Loucy (cell line): ENCODE results near the gene LRRC4C.

Experiments used
- EZH2phosphoT487 ChIP-seq: fragments of 200-600 bp; IDR thresholded peaks from 2 replicates; pipeline ENCODE4 v1.6.1; 2018; ENCODE audit warnings: antibody characterized with exemption, mild to moderate bottlenecking, moderate library complexity, borderline replicate concordance
- TF ChIP-seq, protein P1 (sequence below): fragments of 200-600 bp; sonication (generic); conservative IDR thresholded peaks from 2 replicates; pipeline ENCODE4 v1.5.1; 2014; ENCODE audit warnings: mild to moderate bottlenecking, antibody characterized with exemption, low read length

DNA sequence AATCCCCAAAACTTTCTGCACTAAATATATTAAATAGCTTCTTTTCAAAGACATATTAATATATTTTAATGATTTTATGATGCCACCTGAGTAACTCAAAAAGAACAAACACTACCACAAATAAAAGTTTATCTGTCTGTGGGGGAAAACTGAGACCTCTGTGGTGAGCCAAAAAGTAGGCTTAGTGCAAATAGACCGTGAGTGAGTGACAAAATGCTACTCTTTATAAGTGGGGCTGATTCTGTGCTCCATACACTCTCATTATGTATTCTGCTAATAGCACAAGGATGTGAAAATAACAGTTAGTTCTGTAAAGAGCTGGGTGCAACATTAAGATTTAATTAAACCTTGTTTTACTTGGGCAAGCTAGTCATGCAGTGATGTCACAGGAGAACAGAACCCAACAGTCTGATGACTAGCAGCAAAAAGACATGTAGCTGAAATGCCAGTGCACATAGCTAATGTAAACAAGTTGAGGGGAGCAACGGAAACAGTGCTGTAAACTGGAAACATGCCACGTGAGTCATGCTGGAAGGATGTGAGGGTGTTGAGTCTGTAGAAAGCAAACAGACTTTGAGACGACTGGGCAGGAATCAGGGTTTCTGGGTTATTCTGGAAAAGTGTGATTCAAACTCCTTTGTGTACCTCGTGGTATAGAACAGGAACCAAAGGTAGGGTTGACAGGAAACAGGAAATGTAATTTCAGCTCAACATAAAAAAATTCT, 1130.4 kb downstream of the LRRC4C start:
- TF ChIP-seq, protein P1, sequence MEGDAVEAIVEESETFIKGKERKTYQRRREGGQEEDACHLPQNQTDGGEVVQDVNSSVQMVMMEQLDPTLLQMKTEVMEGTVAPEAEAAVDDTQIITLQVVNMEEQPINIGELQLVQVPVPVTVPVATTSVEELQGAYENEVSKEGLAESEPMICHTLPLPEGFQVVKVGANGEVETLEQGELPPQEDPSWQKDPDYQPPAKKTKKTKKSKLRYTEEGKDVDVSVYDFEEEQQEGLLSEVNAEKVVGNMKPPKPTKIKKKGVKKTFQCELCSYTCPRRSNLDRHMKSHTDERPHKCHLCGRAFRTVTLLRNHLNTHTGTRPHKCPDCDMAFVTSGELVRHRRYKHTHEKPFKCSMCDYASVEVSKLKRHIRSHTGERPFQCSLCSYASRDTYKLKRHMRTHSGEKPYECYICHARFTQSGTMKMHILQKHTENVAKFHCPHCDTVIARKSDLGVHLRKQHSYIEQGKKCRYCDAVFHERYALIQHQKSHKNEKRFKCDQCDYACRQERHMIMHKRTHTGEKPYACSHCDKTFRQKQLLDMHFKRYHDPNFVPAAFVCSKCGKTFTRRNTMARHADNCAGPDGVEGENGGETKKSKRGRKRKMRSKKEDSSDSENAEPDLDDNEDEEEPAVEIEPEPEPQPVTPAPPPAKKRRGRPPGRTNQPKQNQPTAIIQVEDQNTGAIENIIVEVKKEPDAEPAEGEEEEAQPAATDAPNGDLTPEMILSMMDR = no peak
- no peak for TF ChIP-seq EZH2phosphoT487
